HepG2 (cell line): ENCODE data around the gene SLC43A3. TPM values are rescaled to one million over a fixed set of nuclear protein-coding genes. Genes with fewer than 3 reads are reported as not detected.

ENCODE experiments used
- AHR ChIP-seq: IDR thresholded peaks from 2 replicates; pipeline ENCODE4 v1.6.1; 2018; ENCODE audit warnings: missing genetic modification reagents, missing compliant biosample characterization
- BCL6 ChIP-seq: IDR thresholded peaks from 2 replicates; pipeline ENCODE4 v1.6.1; 2016; ENCODE audit warnings: missing genetic modification reagents, missing compliant biosample characterization
- DPF2 ChIP-seq: sonication (generic); formaldehyde crosslinking; IDR thresholded peaks from 2 replicates; pipeline ENCODE4 v1.4.0; 2020; ENCODE audit warnings: mild to moderate bottlenecking, low read depth, missing genetic modification reagents, borderline replicate concordance
- FOSL2 ChIP-seq: sonication (generic); formaldehyde crosslinking; IDR thresholded peaks from 2 replicates; pipeline ENCODE4 v1.4.0; 2020; ENCODE audit warnings: missing genetic modification reagents
- FOXP4 ChIP-seq: sonication (generic); formaldehyde crosslinking; IDR thresholded peaks from 2 replicates; pipeline ENCODE4 v1.4.0; 2020; ENCODE audit warnings: missing genetic modification reagents
- HMGXB4 ChIP-seq, 2 experiments: sonication (generic) in 1 of 2; formaldehyde crosslinking in 1 of 2; IDR thresholded peaks; 2 replicates each; pipeline versions ENCODE4 v1.4.0 to v1.6.1; 2018 to 2020; ENCODE audit warnings: missing genetic modification reagents in 2 of 2, borderline replicate concordance in 1 of 2, low read depth in 1 of 2, mild to moderate bottlenecking in 1 of 2, missing biosample characterization in 1 of 2
- NR2F6 ChIP-seq, 2 experiments: IDR thresholded peaks; 2 replicates each; pipeline ENCODE4 v1.6.1; 2016; ENCODE audit warnings: antibody characterized with exemption in 1 of 2, mild to moderate bottlenecking in 1 of 2
- RERE ChIP-seq: IDR thresholded peaks from 2 replicates; pipeline ENCODE4 v1.6.1; 2016; ENCODE audit warnings: low read depth, missing genetic modification reagents, missing compliant biosample characterization
- SALL1 ChIP-seq: sonication (generic); formaldehyde crosslinking; IDR thresholded peaks from 2 replicates; pipeline ENCODE4 v1.8.0; 2022; ENCODE audit warnings: mild to moderate bottlenecking, missing genetic modification reagents
- SMAD1 ChIP-seq: sonication (generic); formaldehyde crosslinking; IDR thresholded peaks from 2 replicates; pipeline ENCODE4 v1.4.0; 2020; ENCODE audit warnings: missing genetic modification reagents, low read depth, mild to moderate bottlenecking, borderline replicate concordance
- SMAD9 ChIP-seq: sonication (generic); formaldehyde crosslinking; IDR thresholded peaks from 2 replicates; pipeline ENCODE4 v1.5.1; 2020; ENCODE audit warnings: mild to moderate bottlenecking, missing genetic modification reagents
- STAT5B ChIP-seq: sonication (generic); formaldehyde crosslinking; IDR thresholded peaks from 2 replicates; pipeline ENCODE4 v1.4.0; 2020; ENCODE audit warnings: missing genetic modification reagents
- THAP9 ChIP-seq: sonication (generic); formaldehyde crosslinking; IDR thresholded peaks from 2 replicates; pipeline ENCODE4; 2020; ENCODE audit warnings: missing genetic modification reagents, mild to moderate bottlenecking, borderline replicate concordance
- ZNF557 ChIP-seq: sonication (generic); formaldehyde crosslinking; IDR thresholded peaks from 2 replicates; pipeline ENCODE4 v1.4.0; 2020; ENCODE audit warnings: missing genetic modification reagents
- ZNF660 ChIP-seq: sonication (generic); formaldehyde crosslinking; IDR thresholded peaks from 2 replicates; pipeline ENCODE4 v1.5.1; 2020; ENCODE audit warnings: mild to moderate bottlenecking, low read depth, missing genetic modification reagents, borderline replicate concordance
- ZNF891 ChIP-seq: sonication (generic); formaldehyde crosslinking; IDR thresholded peaks from 2 replicates; pipeline ENCODE4 v1.5.0; 2020; ENCODE audit warnings: mild to moderate bottlenecking, missing genetic modification reagents
- polyA plus RNA-seq, 8 experiments: library from polyadenylated mRNA; depleted of rRNA in 3 of 8; stranded (reverse) in 7 of 8; unstranded in 1 of 8; fragments of >200 nt; fragmentation: Illumina TruSeq in 4 of 8; extraction: Trizol in 4 of 8; gene quantifications; 2 replicates each; pipeline versions ENCODE4 v1.2.1 to v1.2.3, GENCODE V29; 2011 to 2016; ENCODE audit warnings: low read depth in 4 of 8, missing spikeins in 1 of 8, mixed read lengths in 1 of 8; ENCODE audit not compliant: insufficient read depth in 1 of 8
- total RNA-seq, 5 experiments: library from RNA; depleted of rRNA; stranded (reverse); fragments of >200 nt; fragmentation: Illumina TruSeq; extraction: Trizol; gene quantifications; 2 replicates each; pipeline ENCODE4 v1.2.3, GENCODE V29; 2016; ENCODE audit warnings: low read depth in 1 of 5

Gene SLC43A3
- total and polyA plus RNA-seq, 2 of the 13 experiments (the other 11 are each of a cell fraction or from before 2014, with no cell fraction given), result 2.6 TPM; not detected in 1

GRCh38 chr11:57456960-57457642, 30.2 kb upstream of the SLC43A3 start (continued):
- TF ChIP-seq ZNF557 (CRISPR knock-in tag) (0 out of 2 replicates have a peak, but pooled peaks have one; percentile 51), FOXP4 (CRISPR knock-in tag) (peak; percentile 49; the same call in 1 of the 2 replicates), AHR (CRISPR knock-in tag) (0 out of 2 replicates have a peak, but pooled peaks have one; percentile 62), NR2F6 (IDR thresholded peaks at IDR 0.05) (no peak), NR2F6 (CRISPR knock-in tag; IDR thresholded peaks at IDR 0.05) (peak; percentile 48; the same call in 1 of the 2 replicates), SMAD1 (0 out of 2 replicates have a peak, but pooled peaks have one; percentile 21), STAT5B (CRISPR knock-in tag) (no peak), THAP9 (CRISPR knock-in tag) (peak; percentile 80; the same call in 1 of the 2 replicates), HMGXB4 (CRISPR knock-in tag; IDR thresholded peaks at IDR 0.05; ENCODE audit: borderline replicate concordance in 1 of 2, low read depth in 1 of 2) (peak; percentile 72 to 77; a peak in 3 of 4 replicates), DPF2 (CRISPR knock-in tag) (0 out of 2 replicates have a peak, but pooled peaks have one; percentile 11), FOSL2 (0 out of 2 replicates have a peak, but pooled peaks have one; percentile 35), SMAD9 (CRISPR knock-in tag) (no peak), ZNF660 (CRISPR knock-in tag) (no peak), SALL1 (CRISPR knock-in tag) (peak; percentile 83), BCL6 (CRISPR knock-in tag) (peak; percentile 43; the same call in 1 of the 2 replicates), ZNF891 (CRISPR knock-in tag) (peak; percentile 70), RERE (CRISPR knock-in tag) (no peak)
